ENCODE measurements around the gene THBS2. TPM values are rescaled to one million over a fixed set of nuclear protein-coding genes. Genes with fewer than 3 reads are reported as not detected.

The THBS2 gene
- total and polyA plus RNA-seq, 2 donors (not counting 1 experiment from before 2014, with no cell fraction given): 86.5 to 269 TPM

DNA sequence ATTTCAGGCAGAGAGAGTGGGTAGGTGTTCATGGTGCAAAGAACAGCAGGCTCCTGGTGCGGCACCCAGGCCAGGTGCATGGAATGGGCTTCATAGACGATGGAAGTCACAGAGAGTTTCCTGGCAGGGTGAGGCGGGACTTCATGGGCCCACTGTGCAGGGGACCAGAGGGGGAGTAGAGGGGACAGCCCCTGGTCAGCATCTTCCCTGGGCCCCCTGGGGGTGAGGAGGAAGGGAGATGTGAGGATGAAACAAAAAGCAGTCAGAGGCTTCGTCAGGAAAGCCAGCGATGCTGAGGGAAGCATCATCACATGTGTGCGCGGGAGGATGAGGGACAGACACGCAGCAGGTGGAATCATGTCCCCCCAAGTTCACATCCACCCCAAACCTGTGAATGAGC is 2.4 kb upstream of the THBS2 start:
- Histone ChIP-seq H3K27me3 (ENCODE audit: control insufficient read depth, insufficient read depth, low read length) (peaks cover 4% of the 10 kb centered on the region), H2AFZ (ENCODE audit: low read length) (no peak overlapping the region), H3K4me2 (ENCODE audit: extremely low read depth, insufficient read depth, low read length) (no peak overlapping the region), H3K4me3 (replicated peaks in 1 of 4; ENCODE audit: control extremely low read depth in 1 of 4, insufficient read depth in 1 of 4, low read depth in 3 of 4, low read length in 4 of 4) (no peak overlapping the region), H3K4me1 (ENCODE audit: control insufficient read depth, extremely low read depth, insufficient read depth, low read length) (peaks cover 6% of the 10 kb centered on the region), H3K79me2 (ENCODE audit: control insufficient read depth, insufficient read depth, low read length) (peaks cover 14% of the 10 kb centered on the region), H3K27ac (ENCODE audit: insufficient read depth, low read length) (no peak overlapping the region), H3K9me3 (ENCODE audit: control insufficient read depth, insufficient read depth, low read depth, low read length) (no peaks in the 10 kb centered on the region), H3K36me3 (ENCODE audit: control insufficient read depth, insufficient read depth, low read length) (no peaks in the 10 kb centered on the region), H3K9ac (ENCODE audit: insufficient read depth, low read length) (no peak overlapping the region), H4K20me1 (ENCODE audit: control insufficient read depth, extremely low read depth, insufficient read depth, low read length) (no peaks in the 10 kb centered on the region)
- no peak for DNase-seq (ENCODE audit: low read depth in 2 of 2)
- TF ChIP-seq EZH2 (IDR thresholded peaks at IDR 0.05; ENCODE audit: low read length, missing control alignments): no peak
- no peak for TF ChIP-seq CTCF (conservative IDR thresholded peaks at IDR 0.05 in 1 of 2, IDR thresholded peaks at IDR 0.05 in 1 of 2; ENCODE audit: low read depth in 1 of 2, low read length in 2 of 2)

DNA sequence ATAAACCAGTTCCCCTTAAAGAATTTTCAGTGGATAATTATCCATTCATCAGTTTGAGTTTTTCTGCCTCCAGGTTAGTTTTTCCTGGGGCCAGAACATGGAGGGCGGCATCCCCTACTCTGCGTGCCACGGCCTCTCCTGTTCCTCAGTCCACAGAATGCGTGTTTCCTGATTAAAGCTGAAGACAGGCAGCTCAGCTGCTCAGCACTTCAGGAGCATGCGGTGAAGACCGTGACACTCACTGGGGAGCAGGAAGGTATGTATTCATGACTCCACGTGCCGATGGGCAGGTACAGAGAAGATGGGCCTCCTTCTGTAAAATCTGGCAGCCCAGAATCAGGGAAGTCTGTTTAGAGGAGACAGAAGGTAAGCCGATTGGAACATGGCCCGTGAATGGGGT is 2.0 kb upstream of the THBS2 start:
- peaks cover 6% of the 10 kb centered on the region for H3K4me1 ChIP-seq (ENCODE audit: control insufficient read depth, extremely low read depth, insufficient read depth, low read length)
- peaks cover 14% of the 10 kb centered on the region for H3K79me2 ChIP-seq (ENCODE audit: control insufficient read depth, insufficient read depth, low read length)
- H3K9me3 ChIP-seq (ENCODE audit: control insufficient read depth, insufficient read depth, low read depth, low read length): no peaks in the 10 kb centered on the region
- no peaks in the 10 kb centered on the region for H4K20me1 ChIP-seq (ENCODE audit: control insufficient read depth, extremely low read depth, insufficient read depth, low read length)
- no peaks in the 10 kb centered on the region for H3K36me3 ChIP-seq (ENCODE audit: control insufficient read depth, insufficient read depth, low read length)
- peaks cover 4% of the 10 kb centered on the region for H3K27me3 ChIP-seq (ENCODE audit: control insufficient read depth, insufficient read depth, low read length)
- TF ChIP-seq EZH2 (IDR thresholded peaks at IDR 0.05; ENCODE audit: low read length, missing control alignments) (no peak), CTCF (conservative IDR thresholded peaks at IDR 0.05 in 1 of 2, IDR thresholded peaks at IDR 0.05 in 1 of 2; ENCODE audit: low read depth in 1 of 2, low read length in 2 of 2) (no peak)
- H3K4me2 ChIP-seq (ENCODE audit: extremely low read depth, insufficient read depth, low read length): no peak overlapping the region
- H3K9ac ChIP-seq (ENCODE audit: insufficient read depth, low read length): no peak overlapping the region
- no peak for DNase-seq (ENCODE audit: low read depth in 2 of 2)
- no peak overlapping the region for H3K4me3 ChIP-seq (replicated peaks in 1 of 4; ENCODE audit: control extremely low read depth in 1 of 4, insufficient read depth in 1 of 4, low read depth in 3 of 4, low read length in 4 of 4)
- H2AFZ ChIP-seq (ENCODE audit: low read length): no peak overlapping the region
- no peak overlapping the region for H3K27ac ChIP-seq (ENCODE audit: insufficient read depth, low read length)

DNA sequence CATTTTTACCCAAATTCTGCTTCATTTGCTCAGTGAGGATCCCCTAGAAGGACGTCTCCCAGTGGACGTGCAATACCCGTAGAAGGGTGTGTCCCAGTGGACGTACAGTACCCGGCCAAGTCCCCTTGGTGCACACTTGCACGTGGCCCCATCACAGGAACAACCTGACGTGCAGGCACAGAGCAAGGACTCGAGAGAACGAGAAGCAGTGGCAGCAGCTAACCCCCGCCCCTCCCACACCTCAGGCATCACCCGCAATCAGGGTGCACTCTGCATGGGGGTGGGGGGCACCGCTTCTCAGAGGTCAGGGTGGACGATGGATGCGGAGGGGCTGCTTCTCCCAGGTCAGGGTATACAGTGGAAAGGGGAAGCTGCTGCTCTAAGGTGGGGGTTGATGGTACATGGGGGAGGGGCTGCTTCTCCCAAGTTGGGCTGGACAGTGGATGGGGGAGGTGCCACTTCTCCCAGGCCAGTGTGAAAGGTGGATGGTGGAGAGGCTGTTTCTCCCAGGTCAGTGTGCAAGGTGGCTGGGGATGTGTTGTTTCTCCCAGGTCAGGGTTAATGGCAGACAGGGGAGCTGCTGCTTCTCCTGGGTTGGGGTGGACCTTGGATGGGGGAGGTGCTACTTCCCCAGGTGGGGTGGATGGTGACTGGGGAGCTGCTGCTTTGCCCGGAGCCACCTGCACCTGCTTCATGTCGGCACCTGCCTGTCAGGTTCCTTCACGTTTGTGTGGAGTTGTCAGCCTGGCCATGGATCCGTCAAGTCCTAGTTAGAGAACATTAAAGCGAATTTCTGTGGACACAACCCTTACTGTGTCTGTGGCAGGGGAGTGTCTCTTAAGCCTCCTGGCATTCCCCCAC is 1.0 kb upstream of the THBS2 start:
- Histone ChIP-seq H4K20me1 (ENCODE audit: control insufficient read depth, extremely low read depth, insufficient read depth, low read length) (no peaks in the 10 kb centered on the region), H3K9me3 (ENCODE audit: control insufficient read depth, insufficient read depth, low read depth, low read length) (no peaks in the 10 kb centered on the region), H3K4me3 (replicated peaks in 1 of 4; ENCODE audit: control extremely low read depth in 1 of 4, insufficient read depth in 1 of 4, low read depth in 3 of 4, low read length in 4 of 4) (no peak overlapping the region), H3K79me2 (ENCODE audit: control insufficient read depth, insufficient read depth, low read length) (peaks cover 14% of the 10 kb centered on the region), H3K4me1 (ENCODE audit: control insufficient read depth, extremely low read depth, insufficient read depth, low read length) (peaks cover 6% of the 10 kb centered on the region), H3K36me3 (ENCODE audit: control insufficient read depth, insufficient read depth, low read length) (no peaks in the 10 kb centered on the region), H3K9ac (ENCODE audit: insufficient read depth, low read length) (no peak overlapping the region), H2AFZ (ENCODE audit: low read length) (no peak overlapping the region), H3K4me2 (ENCODE audit: extremely low read depth, insufficient read depth, low read length) (peak overlapping the region; percentile 85), H3K27ac (ENCODE audit: insufficient read depth, low read length) (no peak overlapping the region), H3K27me3 (ENCODE audit: control insufficient read depth, insufficient read depth, low read length) (peaks cover 4% of the 10 kb centered on the region)
- TF ChIP-seq CTCF (conservative IDR thresholded peaks at IDR 0.05 in 1 of 2, IDR thresholded peaks at IDR 0.05 in 1 of 2; ENCODE audit: low read depth in 1 of 2, low read length in 2 of 2): no peak
- no peak for TF ChIP-seq EZH2 (IDR thresholded peaks at IDR 0.05; ENCODE audit: low read length, missing control alignments)
- DNase-seq (ENCODE audit: low read depth in 2 of 2): no peak

All from fibroblast of lung (primary cell).